ENCODE measurements around the gene CAMK2B.

The CAMK2B gene

DNA sequence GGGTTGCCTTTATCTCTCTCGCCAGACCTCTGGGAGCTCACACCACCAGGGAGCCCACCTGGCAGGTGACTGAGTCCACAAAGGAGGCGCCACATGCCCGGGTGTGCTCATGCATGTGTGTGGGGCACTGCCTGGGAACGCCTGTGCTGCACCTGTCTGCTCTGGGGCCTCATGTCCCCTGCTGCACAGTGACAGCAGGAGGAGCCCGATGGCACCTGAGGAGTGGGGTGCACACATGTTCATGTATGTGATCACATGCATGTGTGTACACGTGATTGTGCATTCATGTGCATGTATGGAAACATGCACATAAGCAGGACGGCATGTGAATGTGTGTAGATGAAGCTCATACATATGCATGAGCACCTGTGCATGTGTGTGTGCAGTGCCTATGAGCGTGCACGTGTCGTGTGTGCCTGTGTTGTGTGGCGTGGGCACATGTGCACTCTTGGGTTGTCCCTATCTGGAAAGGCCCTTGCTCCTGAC is 102.6 kb downstream of the CAMK2B start:
- TF ChIP-seq EP300 (IDR thresholded peaks at IDR 0.05; ENCODE audit: borderline replicate concordance) (no peak), CEBPB (IDR thresholded peaks at IDR 0.05) (no peak), CREB1 (IDR thresholded peaks at IDR 0.05; ENCODE audit: low read depth) (no peak), EGR1 (IDR thresholded peaks at IDR 0.05) (no peak), RAD21 (IDR thresholded peaks at IDR 0.05; ENCODE audit: low read depth) (no peak), TAF1 (IDR thresholded peaks at IDR 0.05; ENCODE audit: low read depth) (no peak), YY1 (IDR thresholded peaks at IDR 0.05; ENCODE audit: low read depth) (no peak), ZBTB7A (IDR thresholded peaks at IDR 0.05; ENCODE audit: low read depth) (no peak), NFIC (IDR thresholded peaks at IDR 0.05) (no peak), FOXM1 (IDR thresholded peaks at IDR 0.05; ENCODE audit: borderline replicate concordance, low read depth) (no peak), TEAD4 (IDR thresholded peaks at IDR 0.05) (no peak), TCF12 (IDR thresholded peaks at IDR 0.05; ENCODE audit: low read depth) (no peak)
- TF ChIP-seq, protein P1, sequence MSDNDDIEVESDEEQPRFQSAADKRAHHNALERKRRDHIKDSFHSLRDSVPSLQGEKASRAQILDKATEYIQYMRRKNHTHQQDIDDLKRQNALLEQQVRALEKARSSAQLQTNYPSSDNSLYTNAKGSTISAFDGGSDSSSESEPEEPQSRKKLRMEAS (IDR thresholded peaks at IDR 0.05), result no peak
- TF ChIP-seq, protein P2, sequence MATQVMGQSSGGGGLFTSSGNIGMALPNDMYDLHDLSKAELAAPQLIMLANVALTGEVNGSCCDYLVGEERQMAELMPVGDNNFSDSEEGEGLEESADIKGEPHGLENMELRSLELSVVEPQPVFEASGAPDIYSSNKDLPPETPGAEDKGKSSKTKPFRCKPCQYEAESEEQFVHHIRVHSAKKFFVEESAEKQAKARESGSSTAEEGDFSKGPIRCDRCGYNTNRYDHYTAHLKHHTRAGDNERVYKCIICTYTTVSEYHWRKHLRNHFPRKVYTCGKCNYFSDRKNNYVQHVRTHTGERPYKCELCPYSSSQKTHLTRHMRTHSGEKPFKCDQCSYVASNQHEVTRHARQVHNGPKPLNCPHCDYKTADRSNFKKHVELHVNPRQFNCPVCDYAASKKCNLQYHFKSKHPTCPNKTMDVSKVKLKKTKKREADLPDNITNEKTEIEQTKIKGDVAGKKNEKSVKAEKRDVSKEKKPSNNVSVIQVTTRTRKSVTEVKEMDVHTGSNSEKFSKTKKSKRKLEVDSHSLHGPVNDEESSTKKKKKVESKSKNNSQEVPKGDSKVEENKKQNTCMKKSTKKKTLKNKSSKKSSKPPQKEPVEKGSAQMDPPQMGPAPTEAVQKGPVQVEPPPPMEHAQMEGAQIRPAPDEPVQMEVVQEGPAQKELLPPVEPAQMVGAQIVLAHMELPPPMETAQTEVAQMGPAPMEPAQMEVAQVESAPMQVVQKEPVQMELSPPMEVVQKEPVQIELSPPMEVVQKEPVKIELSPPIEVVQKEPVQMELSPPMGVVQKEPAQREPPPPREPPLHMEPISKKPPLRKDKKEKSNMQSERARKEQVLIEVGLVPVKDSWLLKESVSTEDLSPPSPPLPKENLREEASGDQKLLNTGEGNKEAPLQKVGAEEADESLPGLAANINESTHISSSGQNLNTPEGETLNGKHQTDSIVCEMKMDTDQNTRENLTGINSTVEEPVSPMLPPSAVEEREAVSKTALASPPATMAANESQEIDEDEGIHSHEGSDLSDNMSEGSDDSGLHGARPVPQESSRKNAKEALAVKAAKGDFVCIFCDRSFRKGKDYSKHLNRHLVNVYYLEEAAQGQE (IDR thresholded peaks at IDR 0.05; ENCODE audit: low read depth), result no peak
- TF ChIP-seq, protein P3, sequence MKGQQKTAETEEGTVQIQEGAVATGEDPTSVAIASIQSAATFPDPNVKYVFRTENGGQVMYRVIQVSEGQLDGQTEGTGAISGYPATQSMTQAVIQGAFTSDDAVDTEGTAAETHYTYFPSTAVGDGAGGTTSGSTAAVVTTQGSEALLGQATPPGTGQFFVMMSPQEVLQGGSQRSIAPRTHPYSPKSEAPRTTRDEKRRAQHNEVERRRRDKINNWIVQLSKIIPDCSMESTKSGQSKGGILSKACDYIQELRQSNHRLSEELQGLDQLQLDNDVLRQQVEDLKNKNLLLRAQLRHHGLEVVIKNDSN (IDR thresholded peaks at IDR 0.05), result no peak

DNA sequence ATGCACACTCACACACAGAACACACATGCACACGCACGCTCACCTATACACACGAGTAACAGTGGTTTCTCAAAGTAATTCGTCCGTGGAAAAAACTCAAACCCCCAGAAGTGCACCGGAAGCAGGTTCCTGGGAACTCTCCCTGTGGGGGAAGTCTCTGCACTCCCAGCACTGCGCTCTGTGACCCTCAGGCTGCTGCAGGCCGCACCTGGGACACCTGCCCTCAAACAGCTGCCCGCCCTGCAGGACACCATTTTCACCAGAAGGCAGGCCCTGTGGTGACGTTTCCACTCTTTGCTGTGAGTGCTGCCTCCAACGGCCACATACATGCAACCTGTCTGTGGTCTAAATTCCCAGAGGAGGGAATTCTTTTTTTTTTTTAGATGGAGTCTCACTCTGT is 103.3 kb downstream of the CAMK2B start:
- TF ChIP-seq TAF1 (IDR thresholded peaks at IDR 0.05; ENCODE audit: low read depth) (no peak), YY1 (IDR thresholded peaks at IDR 0.05; ENCODE audit: low read depth) (no peak), FOXM1 (IDR thresholded peaks at IDR 0.05; ENCODE audit: borderline replicate concordance, low read depth) (no peak), TEAD4 (IDR thresholded peaks at IDR 0.05) (no peak), ZBTB7A (IDR thresholded peaks at IDR 0.05; ENCODE audit: low read depth) (no peak), CEBPB (IDR thresholded peaks at IDR 0.05) (no peak), EGR1 (IDR thresholded peaks at IDR 0.05) (no peak), TCF12 (IDR thresholded peaks at IDR 0.05; ENCODE audit: low read depth) (no peak), NFIC (IDR thresholded peaks at IDR 0.05) (no peak)
- TF ChIP-seq, protein P1 (IDR thresholded peaks at IDR 0.05), result no peak
- TF ChIP-seq, protein P2 (IDR thresholded peaks at IDR 0.05; ENCODE audit: low read depth), result no peak

DNA sequence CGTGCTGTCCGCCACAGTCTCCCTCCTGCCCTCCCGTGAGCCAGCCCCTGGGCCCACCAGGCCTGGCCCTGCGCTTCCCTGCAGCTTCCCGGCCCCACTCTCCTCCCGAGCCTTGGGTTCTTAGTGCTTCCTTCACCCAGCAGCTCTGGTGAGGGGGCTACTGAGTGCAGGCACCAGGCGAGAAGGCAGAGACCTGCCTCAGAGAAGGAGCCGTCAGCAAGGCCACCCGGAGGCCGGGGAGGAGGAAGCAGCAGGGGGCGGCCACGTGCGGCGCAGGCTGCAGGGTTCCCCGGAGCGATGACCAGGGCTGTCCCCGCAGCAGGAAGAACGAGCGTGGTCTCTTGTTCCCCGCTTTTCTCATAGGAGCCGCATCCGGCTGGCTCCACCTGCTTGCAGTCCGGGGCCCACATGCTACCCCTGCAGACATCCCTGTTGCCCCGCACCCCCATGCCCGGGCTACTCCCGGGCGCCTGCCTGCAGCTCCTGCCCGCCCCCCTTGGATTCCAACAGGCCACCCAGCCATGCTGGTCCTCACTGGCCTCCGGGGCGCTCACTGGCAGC is 104.1 kb downstream of the CAMK2B start:
- TF ChIP-seq EP300 (IDR thresholded peaks at IDR 0.05; ENCODE audit: borderline replicate concordance) (no peak), YY1 (IDR thresholded peaks at IDR 0.05; ENCODE audit: low read depth) (no peak), FOXM1 (IDR thresholded peaks at IDR 0.05; ENCODE audit: borderline replicate concordance, low read depth) (no peak), EGR1 (IDR thresholded peaks at IDR 0.05) (no peak), TEAD4 (IDR thresholded peaks at IDR 0.05) (no peak), NFIC (IDR thresholded peaks at IDR 0.05) (no peak), CEBPB (IDR thresholded peaks at IDR 0.05) (no peak), TAF1 (IDR thresholded peaks at IDR 0.05; ENCODE audit: low read depth) (no peak), CREB1 (IDR thresholded peaks at IDR 0.05; ENCODE audit: low read depth) (no peak), TCF12 (IDR thresholded peaks at IDR 0.05; ENCODE audit: low read depth) (no peak), RAD21 (IDR thresholded peaks at IDR 0.05; ENCODE audit: low read depth) (no peak), ZBTB7A (IDR thresholded peaks at IDR 0.05; ENCODE audit: low read depth) (no peak)
- TF ChIP-seq, protein P1 (IDR thresholded peaks at IDR 0.05), result no peak
- TF ChIP-seq, protein P3 (IDR thresholded peaks at IDR 0.05), result no peak
- TF ChIP-seq, protein P2 (IDR thresholded peaks at IDR 0.05; ENCODE audit: low read depth), result no peak
